IPS DF 19.7 (cell line): ENCODE results near the gene ABHD15.

ENCODE experiments used
- DNase-seq: peaks from one replicate; pipeline ENCODE4 v3.0.0-alpha.2; 2013; ENCODE audit warnings: low read depth, low spot score

The ABHD15 gene

GRCh38 chr17:29582254-29582765, 15.5 kb upstream of the ABHD15 start:
- DNase-seq = no peak

GRCh38 chr17:29581583-29582253, 14.9 kb upstream of the ABHD15 start:
- no peak for DNase-seq

DNA sequence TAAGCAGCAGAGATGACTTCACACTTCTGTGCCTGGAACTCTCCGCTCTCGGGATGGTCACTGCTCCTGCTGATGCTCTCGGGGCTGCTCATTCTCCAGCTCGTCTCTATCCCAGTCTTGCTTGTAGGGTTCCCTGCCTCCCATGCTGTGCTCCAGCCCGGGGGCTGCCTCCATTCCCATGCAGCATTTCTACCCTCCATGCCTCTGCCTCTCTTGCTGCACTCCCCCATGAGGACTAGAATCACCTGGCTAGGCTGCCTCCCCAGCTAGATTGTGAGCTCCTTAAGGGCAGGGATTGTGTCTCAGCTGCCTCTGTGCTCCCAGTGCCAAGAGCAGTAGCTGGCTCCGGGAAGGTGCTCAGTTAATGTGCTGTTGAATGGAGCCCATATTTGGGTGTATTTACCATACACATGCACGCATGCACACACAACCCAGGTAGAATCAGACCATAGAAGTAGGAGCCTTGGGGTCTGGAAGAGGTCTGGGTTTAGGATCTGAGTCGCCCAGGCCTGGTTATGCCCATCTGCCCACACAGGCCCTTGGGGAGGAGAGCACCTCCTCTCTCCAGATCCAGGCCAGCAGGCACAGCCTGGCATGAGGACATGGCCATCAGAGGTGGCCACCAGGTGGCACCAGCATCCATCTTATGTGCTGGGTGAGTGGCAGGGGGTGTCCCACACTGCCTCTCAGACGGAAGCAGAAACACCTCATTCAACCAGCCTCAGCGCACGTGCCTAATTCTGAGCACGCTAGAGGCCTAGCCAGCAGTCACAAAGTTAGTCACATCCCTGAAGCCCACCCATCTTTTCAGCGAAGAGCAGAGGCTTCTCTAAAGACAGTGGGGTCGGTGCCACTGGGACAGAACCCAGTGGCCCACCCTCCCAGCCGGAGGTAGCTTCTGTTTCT, 13.3 kb upstream of the ABHD15 start:
- no peak for DNase-seq

- no peak for DNase-seq
Observed at GRCh38 chr17:29578626-29579485, 12.0 kb upstream of the ABHD15 start.

DNA sequence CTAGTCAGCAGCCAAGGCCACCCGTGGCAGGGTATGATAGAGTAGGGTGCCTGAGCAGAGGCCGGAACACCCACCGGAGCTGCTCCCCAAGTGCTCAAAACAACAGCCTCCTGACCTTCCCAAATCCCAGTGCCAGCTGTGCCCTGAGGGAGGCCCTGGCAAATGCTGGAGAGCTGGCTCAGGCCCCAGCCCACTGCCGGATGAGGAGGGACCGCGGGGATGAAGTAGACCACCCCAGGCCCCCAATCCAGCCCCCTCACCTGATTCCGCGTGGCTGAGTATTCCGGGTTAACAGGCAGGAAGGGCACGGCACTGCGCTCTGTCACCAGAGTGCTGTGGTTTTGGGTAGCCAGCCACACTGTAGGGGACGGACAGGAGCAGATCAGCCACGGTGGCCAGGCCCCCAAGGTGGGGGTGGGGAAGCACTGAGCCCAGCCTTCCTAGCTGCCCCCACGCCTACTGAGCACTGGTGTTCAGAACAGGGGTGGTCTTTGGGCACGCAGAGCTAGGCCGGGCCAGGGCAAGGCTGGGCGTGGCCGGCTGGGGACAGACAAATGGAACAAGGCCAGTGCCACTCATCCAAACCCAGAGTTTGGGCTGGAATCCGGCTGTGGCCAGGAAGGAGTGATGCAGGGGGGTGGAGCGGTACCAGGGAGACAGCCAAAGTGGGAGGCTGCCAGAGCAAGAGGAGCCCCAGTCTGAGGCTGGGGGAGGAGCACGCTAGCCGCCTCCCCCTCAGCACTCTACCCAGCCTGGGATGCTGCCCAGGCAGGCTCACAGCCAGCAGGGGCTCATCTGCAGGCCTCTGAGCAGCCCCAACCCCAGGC, 10.8 kb upstream of the ABHD15 start:
- DNase-seq = no peak

DNA sequence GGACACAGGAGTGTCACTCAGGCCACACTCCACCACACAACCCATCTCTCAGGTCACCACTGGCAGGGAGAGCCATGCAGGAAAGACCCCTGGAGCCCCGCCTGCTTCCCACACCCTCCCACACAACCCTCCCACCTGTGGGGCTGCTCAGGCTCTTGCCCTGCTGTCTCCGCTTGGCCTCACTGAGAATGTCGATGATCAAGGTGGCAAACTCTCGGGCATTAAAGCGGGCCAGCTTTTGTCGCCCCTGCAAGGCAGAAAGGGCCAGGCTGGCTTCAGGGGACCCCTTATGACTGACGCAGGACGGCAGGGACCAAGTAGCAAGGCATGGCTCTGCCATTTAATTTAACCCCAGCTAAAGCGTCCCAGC, 10.1 kb upstream of the ABHD15 start:
- DNase-seq = no peak

DNA sequence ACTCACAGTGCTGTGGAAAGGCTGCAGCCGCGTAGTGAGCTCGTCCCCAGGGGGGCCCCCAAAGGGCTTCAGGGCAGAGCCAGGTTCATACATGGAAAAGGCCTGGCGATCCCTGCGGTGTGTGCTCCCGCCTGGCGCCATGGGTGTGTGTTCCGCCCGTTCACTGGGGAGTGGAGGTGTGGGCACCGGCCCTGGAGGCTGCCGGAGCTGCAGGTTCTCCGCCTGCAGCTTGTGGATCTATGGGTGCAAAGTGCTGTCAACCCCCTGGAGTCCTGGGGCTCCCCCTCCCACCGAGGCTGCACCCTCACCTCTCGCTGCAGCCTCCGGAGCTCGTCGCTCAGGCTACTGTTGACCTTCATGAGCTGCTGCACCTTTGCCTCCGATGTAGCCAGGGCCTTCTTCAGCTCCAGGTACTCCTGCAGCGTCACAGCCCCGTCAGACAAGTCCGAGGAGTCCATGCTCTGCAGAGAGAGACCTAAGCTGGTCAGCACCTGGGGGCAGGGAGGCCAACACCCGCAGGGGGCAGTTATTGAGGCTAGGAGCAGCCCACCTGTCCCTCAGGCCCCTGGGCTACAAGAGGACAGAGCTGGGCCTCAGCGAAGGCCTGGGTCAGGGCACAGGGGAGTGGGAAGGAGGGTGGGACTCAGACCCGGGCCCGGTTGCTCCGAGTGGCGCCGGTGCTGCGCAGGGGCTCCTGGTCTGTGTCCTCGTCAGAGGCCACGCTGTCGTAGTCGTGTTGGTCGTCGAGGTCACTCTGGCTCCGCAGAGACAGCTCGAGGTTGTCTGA, 9.6 kb upstream of the ABHD15 start:
- DNase-seq = no peak

GRCh38 chr17:29575511-29576213, 8.8 kb upstream of the ABHD15 start:
- DNase-seq = no peak

- no peak for DNase-seq
Observed at GRCh38 chr17:29574732-29575510, 8.1 kb upstream of the ABHD15 start.

DNA sequence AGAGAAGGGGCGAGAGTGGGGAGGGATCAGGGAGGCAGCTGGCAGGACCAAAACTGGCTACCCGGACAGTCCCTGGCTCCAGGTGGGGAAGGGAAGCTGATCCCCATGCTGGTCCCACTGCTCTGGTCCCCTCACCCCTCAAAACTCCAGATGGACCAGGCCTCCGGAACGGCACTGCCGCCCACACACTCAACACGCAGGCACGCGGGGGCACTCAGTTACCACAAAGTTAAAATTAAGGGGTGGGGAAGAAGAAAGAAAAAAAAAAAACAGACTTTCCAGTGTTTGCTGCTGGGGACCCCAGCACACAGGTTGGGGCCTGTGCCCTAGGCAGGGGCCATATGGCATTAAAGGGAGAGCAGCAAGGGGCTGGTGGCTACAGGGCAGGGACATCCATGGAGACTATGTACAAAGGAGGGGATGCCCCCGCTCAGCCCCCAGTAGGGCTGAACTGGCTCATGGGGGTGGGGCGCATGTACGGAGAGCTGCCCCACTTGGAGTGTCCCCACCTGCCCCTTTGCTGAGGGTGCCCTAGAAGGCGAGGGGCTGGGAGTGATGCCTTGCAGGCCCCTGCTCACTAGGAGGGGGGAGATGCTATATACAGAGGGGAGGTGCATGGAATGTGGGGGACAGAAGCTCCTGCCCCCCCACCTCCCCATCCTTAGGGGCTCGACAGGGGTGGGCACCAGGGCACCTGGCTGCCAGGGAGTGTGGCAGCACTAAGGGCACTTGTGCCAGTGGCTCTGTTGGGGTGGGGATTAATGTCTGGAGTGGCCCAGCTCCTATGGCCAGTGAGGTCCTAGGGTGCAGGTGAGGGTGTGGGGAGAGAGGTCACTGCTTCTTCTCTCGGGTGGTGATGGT, 7.3 kb upstream of the ABHD15 start:
- no peak for DNase-seq

GRCh38 chr17:29573558-29573869, 6.7 kb upstream of the ABHD15 start:
- DNase-seq = no peak

DNA sequence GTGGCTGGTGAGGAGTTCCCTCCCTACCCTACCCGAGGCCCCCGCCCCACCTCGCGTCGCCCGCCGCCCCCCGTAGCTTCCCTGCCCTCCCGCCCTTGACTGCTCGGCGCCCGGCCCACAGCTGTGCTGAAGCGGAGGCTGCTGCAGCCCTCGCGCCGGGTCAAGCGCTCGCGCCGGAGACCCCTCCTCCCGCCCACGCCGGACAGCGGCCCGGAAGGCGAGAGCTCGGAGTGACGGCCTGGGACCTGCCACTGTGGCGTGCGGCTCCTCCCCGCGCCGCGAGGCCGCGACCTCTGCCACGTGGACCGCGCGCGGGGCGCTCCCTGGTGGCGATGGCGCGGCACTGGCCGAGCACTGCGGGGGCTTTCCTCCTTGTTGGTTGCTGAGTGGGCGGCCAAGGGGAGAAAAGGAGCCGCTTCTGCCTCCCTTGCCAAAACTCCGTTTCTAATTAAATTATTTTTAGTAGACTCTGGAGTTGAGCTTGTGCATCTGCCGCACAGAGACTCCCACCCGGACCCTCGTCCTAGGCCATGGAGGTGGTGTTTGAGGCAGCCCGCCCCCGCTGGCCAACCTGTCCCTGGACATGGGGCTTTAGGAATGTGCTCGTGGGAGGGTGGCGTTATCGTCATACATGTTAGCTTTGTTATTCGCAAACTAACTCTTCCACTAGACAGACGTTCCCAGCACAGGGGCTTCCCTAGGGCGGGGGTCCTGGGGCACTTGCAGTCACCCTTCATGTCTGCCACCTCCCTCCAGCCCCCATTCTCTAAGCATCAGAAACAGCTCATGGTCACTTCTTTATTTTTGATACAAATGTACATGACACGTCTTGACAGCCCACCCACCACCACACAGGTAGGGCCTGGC, 6.1 kb upstream of the ABHD15 start:
- DNase-seq = no peak

- no peak for DNase-seq
Observed at GRCh38 chr17:29571883-29572681, 5.2 kb upstream of the ABHD15 start.

- no peak for DNase-seq
Observed at GRCh38 chr17:29571486-29571882, 4.6 kb upstream of the ABHD15 start.

GRCh38 chr17:29570521-29570920, 3.7 kb upstream of the ABHD15 start:
- DNase-seq = no peak

GRCh38 chr17:29569245-29569950, 2.6 kb upstream of the ABHD15 start:
- DNase-seq = no peak
